Renal cortex interstitium (tissue), 11 donors: ENCODE measurements around the gene REXO1. TPM values are rescaled to one million over a fixed set of nuclear protein-coding genes. Genes with fewer than 3 reads are reported as not detected.

Experiments
- DNase-seq, 11 donors: peaks; one replicate each; pipeline ENCODE4 v3.0.0-alpha.2; 2013; ENCODE audit warnings: low read depth in 9 of 11, low spot score in 4 of 11; ENCODE audit errors: extremely low read depth in 1 of 11
- polyA plus RNA-seq, 3 donors: library from polyadenylated mRNA; unstranded; fragments of 120-200 nt; gene quantifications; one replicate each; pipeline ENCODE4 v1.2.1, GENCODE V29; 2013; ENCODE audit not compliant: insufficient read length in 3 of 3

REXO1 gene
- polyA plus RNA-seq, 3 donors = 23.3 to 32.7 (median 32.6) TPM

- no peak for DNase-seq
Observed at GRCh38 chr19:1765904-1766799, 82.1 kb downstream of the REXO1 start.

Other genes starting within 250 kb of the REXO1 start
- 100 to 1,000 TPM in 2 of 3 donors, 10 to 100 TPM in 1; 86.1 to 129 (median 121) TPM for gene UQCR11, start 243.0 kb downstream of the REXO1 start, polyA plus RNA-seq
- 100 to 1,000 TPM in 2 of 3 donors, 10 to 100 TPM in 1; 90.7 to 131 (median 105) TPM for gene TCF3, start 195.9 kb downstream of the REXO1 start, polyA plus RNA-seq
- gene ONECUT3, start 95.0 kb downstream of the REXO1 start, polyA plus RNA-seq = under 1 TPM in 2 of 3 donors, not detected in 1; 0.04 to 0.08 TPM
- gene ATP8B3, start 36.2 kb downstream of the REXO1 start, polyA plus RNA-seq = under 1 TPM; 0.56 to 1.00 (median 0.65) TPM
- gene KLF16, start 15.1 kb upstream of the REXO1 start, polyA plus RNA-seq = 10 to 100 TPM in 1 of 3 donors, 1 to 10 TPM in 2; 5.4 to 10.1 (median 9.5) TPM
- 10 to 100 TPM; 32.3 to 66.3 (median 55.4) TPM for gene ABHD17A, start 37.0 kb upstream of the REXO1 start, polyA plus RNA-seq
- gene ADAT3, start 56.9 kb upstream of the REXO1 start, polyA plus RNA-seq = 1 to 10 TPM; 1.1 to 5.4 (median 3.5) TPM
- 10 to 100 TPM; 54.6 to 95.7 (median 79.5) TPM for gene SCAMP4, start 56.9 kb upstream of the REXO1 start, polyA plus RNA-seq
- gene CSNK1G2, start 92.7 kb upstream of the REXO1 start, polyA plus RNA-seq = 10 to 100 TPM; 50.5 to 70.4 (median 67.9) TPM
- gene BTBD2, start 167.2 kb upstream of the REXO1 start, polyA plus RNA-seq = 100 to 1,000 TPM in 2 of 3 donors, 10 to 100 TPM in 1; 87.0 to 117 (median 105) TPM
- 10 to 100 TPM; 54.7 to 79.1 (median 77.8) TPM for gene MKNK2, start 202.8 kb upstream of the REXO1 start, polyA plus RNA-seq
- 10 to 100 TPM; 21.7 to 27.8 (median 26.8) TPM for gene MOB3A, start 247.8 kb upstream of the REXO1 start, polyA plus RNA-seq
- gene IZUMO4, start 248.4 kb upstream of the REXO1 start, polyA plus RNA-seq = 1 to 10 TPM; 6.3 to 9.3 (median 8.6) TPM